ENCODE results near the gene DEFB112.

Gene DEFB112

GRCh38 chr6:50007819-50008218 lies 41.9 kb downstream of the DEFB112 start:
- H3K4me3 ChIP-seq (replicated peaks in 1 of 2; ENCODE audit: low read depth in 2 of 2, low read length in 2 of 2) = no peak overlapping the region
- no peak for TF ChIP-seq CTCF (IDR thresholded peaks at IDR 0.05; ENCODE audit: low read depth, low read length)
- DNase-seq (ENCODE audit: low read depth in 2 of 2) = no peak

- no peak for DNase-seq (ENCODE audit: low read depth in 2 of 2)
- no peak overlapping the region for H3K4me3 ChIP-seq (replicated peaks in 1 of 2; ENCODE audit: low read depth in 2 of 2, low read length in 2 of 2)
- no peak for TF ChIP-seq CTCF (IDR thresholded peaks at IDR 0.05; ENCODE audit: low read depth, low read length)
Observed at GRCh38 chr6:50003139-50003538, 46.6 kb downstream of the DEFB112 start.

GRCh38 chr6:49995278-49995677 lies 54.5 kb downstream of the DEFB112 start:
- TF ChIP-seq CTCF (IDR thresholded peaks at IDR 0.05; ENCODE audit: low read depth, low read length) = no peak
- DNase-seq (ENCODE audit: low read depth in 2 of 2) = no peak
- no peak overlapping the region for H3K4me3 ChIP-seq (replicated peaks in 1 of 2; ENCODE audit: low read depth in 2 of 2, low read length in 2 of 2)
